HL-60 (cell line): ENCODE data around the gene MXRA7.

Experiments
- CTCF ChIP-seq: IDR thresholded peaks from one replicate; pipeline ENCODE4 v1.5.1; 2011; ENCODE audit warnings: low read length, control low read depth, inconsistent platforms; ENCODE audit not compliant: insufficient read depth
- POLR2AphosphoS5 ChIP-seq: IDR thresholded peaks from 2 replicates; pipeline ENCODE4 v1.6.1; 2012; ENCODE audit warnings: low read depth

GRCh38 chr17:76687298-76688164, 23.2 kb downstream of the MXRA7 start:
- TF ChIP-seq CTCF (no peak), POLR2AphosphoS5 (no peak)
